Measurements from ENCODE around the gene STMND1. TPM values are rescaled to one million over a fixed set of nuclear protein-coding genes. Genes with fewer than 3 reads are reported as not detected.
A peak's percentile ranks its signal among the peaks of the same experiment; 100 is the strongest.

STMND1 gene
- 1 to 10 TPM in 1 of 4 donors, not detected in 3; 1.2 TPM for total RNA-seq

DNA sequence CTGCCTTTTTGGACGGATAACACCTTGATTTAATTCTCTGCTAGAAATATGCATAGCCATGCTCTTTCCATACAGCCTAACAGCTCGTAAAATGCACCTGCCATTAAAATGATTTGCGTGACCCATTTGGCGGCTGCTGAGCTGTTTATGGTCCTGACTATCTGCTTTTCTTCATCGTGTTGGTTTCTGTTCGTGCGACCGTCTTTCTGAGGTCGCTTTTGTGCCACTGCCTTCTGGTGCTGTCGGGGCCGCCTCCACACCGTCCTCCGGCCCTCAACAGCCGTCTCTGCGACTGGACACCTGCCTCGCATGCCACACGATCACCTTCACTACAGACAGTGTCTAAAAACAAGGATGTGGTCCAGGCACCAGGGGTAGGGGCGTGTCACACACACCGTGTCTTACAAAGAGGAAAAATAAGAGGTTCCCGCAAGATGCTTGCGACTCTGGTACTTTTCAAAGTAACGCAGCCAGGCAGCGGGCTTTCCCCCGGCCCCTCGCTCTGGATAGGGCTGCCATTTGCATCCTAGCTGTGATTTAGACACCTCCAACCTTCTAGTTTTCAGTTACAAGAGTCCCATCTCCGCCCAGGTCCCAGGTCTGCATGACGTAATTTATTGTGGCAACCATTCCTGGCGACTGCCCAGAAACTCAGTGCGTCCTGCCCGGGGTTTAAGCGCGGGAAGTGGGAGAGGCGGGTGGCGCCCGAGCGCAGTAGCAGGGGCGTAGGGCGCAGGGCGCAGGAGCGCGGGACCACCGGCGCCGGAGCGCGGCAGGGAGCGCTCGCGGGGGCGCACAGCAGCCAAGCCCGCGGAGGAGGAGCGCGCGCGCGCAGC is at the start of gene STMND1:
TSS of gene STMND1 (plus strand) at position 629 of the 836 bp plus-strand sequence. CDS start 208 bp downstream, outside the sequence.
- WGBS, 2 donors: 4 to 6% methylated on average over 43 to 57 of the region's 57 CpGs
- peak in 1 of 2 donors; percentile 29 for DNase-seq (ENCODE audit: low spot score in 2 of 2)
- TF ChIP-seq POLR2A (IDR thresholded peaks at IDR 0.05) (no peak), CTCF (IDR thresholded peaks at IDR 0.05) (no peak)
- intact Hi-C loops (cut with DNase I; ENCODE audit: low total_unique reads): no loop called here
- H3K4me3 ChIP-seq (ENCODE audit: low read depth, poor library complexity, severe bottlenecking): peak within 1 kb of the TSS; percentile 30

GRCh38 chr6:17054647-17055046 is 47.2 kb upstream of the STMND1 start:
- no peak for DNase-seq (ENCODE audit: low spot score in 2 of 2)

GRCh38 chr6:17057322-17057721 is 44.5 kb upstream of the STMND1 start:
- no peak for DNase-seq (ENCODE audit: low spot score in 2 of 2)
- H3K4me3 ChIP-seq (ENCODE audit: low read depth, poor library complexity, severe bottlenecking): no peak overlapping the region
- TF ChIP-seq CTCF (IDR thresholded peaks at IDR 0.05) (no peak), POLR2A (IDR thresholded peaks at IDR 0.05) (no peak)
- 19 to 22% methylated on average over 2 of the region's 2 CpGs for WGBS, 2 donors
- intact Hi-C loops (cut with DNase I; ENCODE audit: low total_unique reads): no loop called here

More at GRCh38 chr6:17054647-17055046, 47.2 kb upstream of the STMND1 start:
- intact Hi-C loops (cut with DNase I; ENCODE audit: low total_unique reads): no loop called here
- TF ChIP-seq POLR2A (IDR thresholded peaks at IDR 0.05): no peak
- WGBS, 2 donors: 71 to 84% methylated on average over 2 of the region's 2 CpGs
- no peak overlapping the region for H3K4me3 ChIP-seq (ENCODE audit: low read depth, poor library complexity, severe bottlenecking)

- WGBS, 2 donors: 56 to 90% methylated on average over 2 of the region's 2 CpGs
- TF ChIP-seq POLR2A (IDR thresholded peaks at IDR 0.05) (no peak), CTCF (IDR thresholded peaks at IDR 0.05) (no peak)
- intact Hi-C loops (cut with DNase I; ENCODE audit: low total_unique reads): no loop called here
- no peak for DNase-seq (ENCODE audit: low spot score in 2 of 2)
- H3K4me3 ChIP-seq (ENCODE audit: low read depth, poor library complexity, severe bottlenecking): no peak overlapping the region
These were observed 43.3 kb upstream of the STMND1 start for GRCh38 chr6:17058550-17058949.

GRCh38 chr6:17059022-17059421 is 42.8 kb upstream of the STMND1 start:
- intact Hi-C loops (cut with DNase I; ENCODE audit: low total_unique reads): no loop called here
- WGBS, 2 donors: 67 to 69% methylated on average over 7 of the region's 7 CpGs
- DNase-seq (ENCODE audit: low spot score in 2 of 2): no peak
- H3K4me3 ChIP-seq (ENCODE audit: low read depth, poor library complexity, severe bottlenecking): no peak overlapping the region
- no peak for TF ChIP-seq POLR2A (IDR thresholded peaks at IDR 0.05)
- no peak for TF ChIP-seq CTCF (IDR thresholded peaks at IDR 0.05)

- 41 to 51% methylated on average over 3 of the region's 3 CpGs for WGBS, 2 donors
- intact Hi-C loops (cut with DNase I; ENCODE audit: low total_unique reads): no loop called here
- no peak for DNase-seq (ENCODE audit: low spot score in 2 of 2)
- H3K4me3 ChIP-seq (ENCODE audit: low read depth, poor library complexity, severe bottlenecking): no peak overlapping the region
- TF ChIP-seq CTCF (IDR thresholded peaks at IDR 0.05) (no peak), POLR2A (IDR thresholded peaks at IDR 0.05) (no peak)
These were observed 42.0 kb upstream of the STMND1 start for GRCh38 chr6:17059850-17060249.
